Measurements from ENCODE around the gene NINJ1. TPM values are rescaled to one million over a fixed set of nuclear protein-coding genes. Genes with fewer than 3 reads are reported as not detected.

NINJ1 gene
- total RNA-seq, 4 donors from 2014 or later, result 28.5 to 58.5 (median 45.7) TPM

DNA sequence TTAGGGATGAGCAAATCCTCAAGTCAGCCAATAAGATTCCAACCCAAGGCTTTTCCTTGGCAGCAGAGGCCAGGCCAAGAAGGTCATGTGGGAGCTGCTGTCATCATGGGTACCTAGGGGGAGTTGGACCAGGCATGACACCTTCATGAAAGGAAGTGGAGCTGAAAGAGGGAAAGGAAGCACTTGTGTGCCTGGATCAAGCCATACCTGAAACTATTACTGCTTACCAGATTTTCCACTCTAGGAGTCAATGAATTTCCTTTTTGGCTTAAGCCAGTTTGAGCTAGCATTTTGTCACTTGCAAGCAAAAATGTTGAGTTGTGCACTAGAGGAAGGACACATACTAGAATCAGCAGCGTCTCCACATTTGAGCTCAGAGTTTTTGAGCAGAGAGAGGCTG lies 35.4 kb upstream of the NINJ1 start:
- no peaks in the 10 kb centered on the region for H3K27me3 ChIP-seq
- no peak overlapping the region for H3K4me3 ChIP-seq
- H3K9me3 ChIP-seq, result no peaks in the 10 kb centered on the region
- H3K4me1 ChIP-seq, result peaks cover 8 to 13% of the 10 kb centered on the region in 2 donors
- no peak for ATAC-seq
- intact Hi-C loops (cut with DNase I; ENCODE audit: low total_unique reads), result no loop called here
- no peak overlapping the region for H3K27ac ChIP-seq
- in situ Hi-C loops (cut with MboI; ENCODE audit: low sequenced_read_pairs in 4 of 4), result loop anchor here (10.0 to 25.0 kb wide), 3 partner anchors 135 to 793 kb away; partner anchors contain the start of gene BARX1 (in 2 of the 4)
- no peak for TF ChIP-seq CTCF (IDR thresholded peaks at IDR 0.05 in 4 of 5, conservative IDR thresholded peaks at IDR 0.05 in 1 of 5)
- TF ChIP-seq POLR2A (IDR thresholded peaks at IDR 0.05), result no peak
- DNase-seq, result no peak
- no peaks in the 10 kb centered on the region for H3K36me3 ChIP-seq

GRCh38 chr9:93168581-93168980 lies 34.5 kb upstream of the NINJ1 start:
- ATAC-seq (no peak), DNase-seq (no peak)
- Histone ChIP-seq H3K36me3 (no peaks in the 10 kb centered on the region), H3K4me1 (peaks cover 8 to 13% of the 10 kb centered on the region in 2 donors), H3K27ac (peak overlapping the region in 1 of 4 donors; percentile 26), H3K27me3 (no peaks in the 10 kb centered on the region), H3K9me3 (no peaks in the 10 kb centered on the region), H3K4me3 (no peak overlapping the region)
- no peak for TF ChIP-seq CTCF (IDR thresholded peaks at IDR 0.05 in 4 of 5, conservative IDR thresholded peaks at IDR 0.05 in 1 of 5)
- no peak for TF ChIP-seq POLR2A (IDR thresholded peaks at IDR 0.05)
- intact Hi-C loops (cut with DNase I; ENCODE audit: low total_unique reads), result no loop called here
- in situ Hi-C loops (cut with MboI; ENCODE audit: low sequenced_read_pairs in 4 of 4), result loop anchor here (10.0 to 25.0 kb wide), 3 partner anchors 136 to 794 kb away; partner anchors contain the start of gene BARX1 (in 2 of the 4)

DNA sequence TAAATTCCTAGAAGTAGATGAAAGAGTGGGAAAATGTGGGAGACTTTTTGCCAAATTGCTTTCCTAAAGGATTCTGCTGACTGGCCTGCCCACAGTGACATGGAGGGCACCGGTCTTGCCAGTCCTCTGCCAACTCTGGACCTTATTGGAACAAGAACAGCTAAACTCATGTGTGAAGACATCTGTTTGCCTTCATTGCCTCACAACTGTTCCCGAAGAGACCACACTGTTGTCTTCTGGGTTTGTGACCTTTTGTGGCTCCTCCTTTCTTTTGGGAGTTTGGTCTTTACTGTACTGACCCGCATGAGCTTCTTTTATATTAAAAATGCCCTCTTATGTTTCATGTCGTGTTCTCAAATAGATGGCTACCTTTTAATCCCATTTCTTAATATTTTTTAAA lies 33.8 kb upstream of the NINJ1 start:
- in situ Hi-C loops (cut with MboI; ENCODE audit: low sequenced_read_pairs in 4 of 4) (loop anchor here (10.0 to 25.0 kb wide), 3 partner anchors 137 to 794 kb away; partner anchors contain the start of gene BARX1 (in 2 of the 4)), intact Hi-C loops (cut with DNase I; ENCODE audit: low total_unique reads) (no loop called here)
- no peaks in the 10 kb centered on the region for H3K9me3 ChIP-seq
- TF ChIP-seq POLR2A (IDR thresholded peaks at IDR 0.05) (no peak), CTCF (IDR thresholded peaks at IDR 0.05 in 4 of 5, conservative IDR thresholded peaks at IDR 0.05 in 1 of 5) (no peak)
- ATAC-seq (peak; percentile 58 to 64), DNase-seq (no peak)
- peak overlapping the region in 1 of 4 donors; percentile 26 for H3K27ac ChIP-seq
- no peak overlapping the region for H3K4me3 ChIP-seq
- H3K4me1 ChIP-seq, result peaks cover 8 to 13% of the 10 kb centered on the region in 2 donors
- H3K27me3 ChIP-seq, result no peaks in the 10 kb centered on the region
- no peaks in the 10 kb centered on the region for H3K36me3 ChIP-seq

GRCh38 chr9:93167185-93167584 lies 33.1 kb upstream of the NINJ1 start:
- Histone ChIP-seq H3K9me3 (no peaks in the 10 kb centered on the region), H3K27ac (peak overlapping the region in 1 of 4 donors; percentile 62), H3K27me3 (no peaks in the 10 kb centered on the region), H3K4me3 (no peak overlapping the region), H3K36me3 (no peaks in the 10 kb centered on the region), H3K4me1 (peaks cover 8 to 14% of the 10 kb centered on the region in 2 donors)
- DNase-seq (no peak), ATAC-seq (no peak)
- intact Hi-C loops (cut with DNase I; ENCODE audit: low total_unique reads), result no loop called here
- no peak for TF ChIP-seq CTCF (IDR thresholded peaks at IDR 0.05 in 4 of 5, conservative IDR thresholded peaks at IDR 0.05 in 1 of 5)
- TF ChIP-seq POLR2A (IDR thresholded peaks at IDR 0.05), result no peak
- in situ Hi-C loops (cut with MboI; ENCODE audit: low sequenced_read_pairs in 4 of 4), result loop anchor here (10.0 to 25.0 kb wide), 3 partner anchors 138 to 795 kb away; partner anchors contain the start of gene BARX1 (in 2 of the 4)
